GM19043 (cell line): ENCODE results near the gene GPS2.

Experiments used
- ATAC-seq: cut with Tn5 transposase; IDR thresholded peaks from one replicate; pipeline ENCODE4 v1.9.1; 2021; ENCODE audit warnings: low read depth; ENCODE audit not compliant: unreplicated experiment

The GPS2 gene

DNA sequence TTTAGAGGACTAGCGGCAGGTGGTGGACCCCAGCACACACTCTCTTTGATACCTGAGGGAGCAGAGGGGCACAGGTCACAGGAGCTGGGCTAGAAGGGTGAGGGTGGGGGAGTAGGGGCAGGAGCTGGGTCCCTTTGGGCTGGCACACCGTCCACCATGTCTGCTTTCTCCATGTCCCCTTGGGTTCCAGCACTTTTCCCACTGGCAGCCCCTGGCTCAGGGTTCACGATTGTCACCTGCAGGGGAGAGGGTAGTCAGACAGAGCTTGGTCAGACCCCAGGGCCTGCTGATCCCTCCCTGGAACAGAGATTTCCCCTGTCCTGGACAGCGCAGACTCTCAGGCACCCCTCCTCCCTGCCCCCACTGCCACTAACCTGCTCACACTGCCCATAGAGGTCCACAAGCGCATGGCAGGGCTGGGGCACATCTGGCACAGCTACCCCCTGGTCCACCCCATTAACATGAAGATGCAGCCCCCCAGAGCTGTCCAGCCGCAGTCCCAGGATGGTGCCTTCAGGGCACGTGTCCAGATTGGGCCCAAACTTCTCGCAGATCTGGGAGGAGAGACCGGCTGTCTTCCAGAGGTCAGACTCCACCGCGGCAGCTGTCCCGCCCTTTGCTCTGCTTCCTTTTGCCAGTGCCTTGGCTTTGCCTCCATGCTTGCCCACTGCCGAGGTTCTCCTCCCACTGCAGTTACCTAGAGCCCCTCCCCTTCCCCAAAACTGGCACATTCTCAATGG lies 3.1 kb upstream of the GPS2 start:
- no peak for ATAC-seq

DNA sequence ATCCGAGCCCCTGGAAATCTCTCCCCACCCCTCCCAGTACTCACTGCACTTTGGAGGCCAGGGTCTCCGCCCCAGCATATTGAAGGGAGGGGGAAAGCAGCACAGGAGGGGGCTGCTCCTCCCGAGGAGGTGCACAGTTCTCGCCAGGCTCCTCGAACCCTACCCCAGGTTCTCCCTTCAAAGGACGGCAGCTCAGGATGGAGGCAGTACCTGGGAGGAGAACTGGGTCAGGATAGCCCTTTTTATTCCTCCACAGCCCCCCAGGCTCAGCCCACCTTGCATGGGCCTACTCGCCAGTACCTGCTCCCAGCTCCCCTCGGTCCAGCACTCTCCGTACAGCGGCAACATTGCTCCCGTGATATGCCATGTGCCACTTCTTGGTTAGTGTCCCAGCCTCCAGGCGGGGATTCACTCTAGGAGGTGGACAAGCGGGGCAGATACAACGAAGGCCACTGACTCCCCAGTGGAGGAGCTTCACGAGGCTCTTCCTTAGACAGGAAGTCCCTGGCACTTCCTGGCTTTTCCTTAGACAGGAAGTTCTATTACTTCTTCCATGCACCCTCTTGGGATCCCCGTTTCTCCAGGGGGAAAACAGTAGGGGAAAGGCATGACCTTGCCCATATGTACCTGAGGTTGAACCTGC lies 2.1 kb upstream of the GPS2 start:
- ATAC-seq = no peak

DNA sequence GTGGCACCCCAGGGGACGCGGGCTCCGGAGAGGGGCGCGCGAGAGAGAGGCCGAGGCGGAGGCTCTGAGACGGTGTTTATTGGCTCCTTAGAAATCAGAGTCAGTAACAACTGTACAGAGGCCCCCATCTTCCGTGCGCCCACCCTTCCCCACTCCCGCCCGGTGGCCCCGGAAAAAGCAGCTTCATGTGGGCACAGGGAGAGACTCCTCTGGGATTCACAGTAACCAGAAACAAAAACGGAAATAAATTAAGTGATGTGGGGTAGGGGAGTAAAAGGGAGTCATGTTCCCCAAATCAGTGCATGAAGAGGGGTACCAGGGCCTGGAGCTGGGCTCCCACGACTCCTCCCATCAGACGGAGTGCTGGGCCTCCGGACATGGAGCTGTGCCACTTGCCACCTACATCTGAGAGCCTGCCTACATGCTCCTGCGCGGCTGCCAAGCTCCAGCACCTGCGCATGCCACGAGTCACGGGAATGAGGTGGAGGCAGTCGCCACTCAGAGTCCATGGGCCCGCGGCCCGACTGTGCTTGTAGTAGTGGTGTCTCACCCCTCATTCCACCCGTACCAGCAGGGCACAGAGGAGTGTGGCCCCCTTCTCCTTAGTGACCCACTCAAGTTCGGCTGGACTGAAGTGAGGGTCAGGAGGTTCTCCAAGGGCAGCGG lies 543 bp upstream of the GPS2 start:
- ATAC-seq = no peak

DNA sequence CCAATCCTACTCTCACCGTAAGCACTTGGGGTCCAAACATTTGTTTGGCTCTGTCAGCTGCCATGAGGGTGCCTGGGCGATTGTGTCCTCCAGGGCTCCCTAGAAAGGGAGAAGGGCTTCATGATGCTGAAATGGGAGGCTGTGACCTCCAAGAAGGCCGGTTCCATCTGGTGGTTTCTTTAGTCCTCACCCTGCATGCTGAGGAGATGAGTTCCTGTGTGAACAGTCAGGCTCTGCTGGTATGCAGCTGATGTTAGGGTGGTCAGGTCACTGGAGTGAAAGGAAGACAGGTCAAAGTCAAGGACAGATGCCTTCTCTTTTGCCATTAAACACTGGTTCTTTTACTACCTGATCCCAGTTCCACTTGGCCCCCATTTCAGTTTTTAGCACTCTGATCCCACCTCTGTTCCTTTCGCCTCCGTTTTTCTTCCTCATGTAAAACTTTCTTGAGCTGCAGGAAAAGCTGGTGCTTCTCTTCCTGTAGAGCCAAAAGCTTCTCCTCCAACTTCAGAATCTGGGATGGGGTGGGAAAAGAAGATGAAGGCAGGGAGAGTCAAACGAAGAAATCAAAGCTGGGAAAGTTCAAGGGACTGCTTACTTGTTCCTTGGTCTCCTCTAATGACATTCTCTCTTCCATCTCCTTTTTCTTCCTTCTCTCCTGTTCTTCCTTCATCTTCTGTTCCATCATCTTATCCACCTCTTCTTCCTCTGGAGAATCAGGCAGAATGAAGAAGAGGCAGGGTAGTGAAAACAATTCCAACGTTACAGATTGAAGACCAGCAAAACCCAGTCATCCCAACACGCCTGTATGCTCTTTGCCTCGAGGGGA lies 1.1 kb downstream of the GPS2 start:
- no peak for ATAC-seq

DNA sequence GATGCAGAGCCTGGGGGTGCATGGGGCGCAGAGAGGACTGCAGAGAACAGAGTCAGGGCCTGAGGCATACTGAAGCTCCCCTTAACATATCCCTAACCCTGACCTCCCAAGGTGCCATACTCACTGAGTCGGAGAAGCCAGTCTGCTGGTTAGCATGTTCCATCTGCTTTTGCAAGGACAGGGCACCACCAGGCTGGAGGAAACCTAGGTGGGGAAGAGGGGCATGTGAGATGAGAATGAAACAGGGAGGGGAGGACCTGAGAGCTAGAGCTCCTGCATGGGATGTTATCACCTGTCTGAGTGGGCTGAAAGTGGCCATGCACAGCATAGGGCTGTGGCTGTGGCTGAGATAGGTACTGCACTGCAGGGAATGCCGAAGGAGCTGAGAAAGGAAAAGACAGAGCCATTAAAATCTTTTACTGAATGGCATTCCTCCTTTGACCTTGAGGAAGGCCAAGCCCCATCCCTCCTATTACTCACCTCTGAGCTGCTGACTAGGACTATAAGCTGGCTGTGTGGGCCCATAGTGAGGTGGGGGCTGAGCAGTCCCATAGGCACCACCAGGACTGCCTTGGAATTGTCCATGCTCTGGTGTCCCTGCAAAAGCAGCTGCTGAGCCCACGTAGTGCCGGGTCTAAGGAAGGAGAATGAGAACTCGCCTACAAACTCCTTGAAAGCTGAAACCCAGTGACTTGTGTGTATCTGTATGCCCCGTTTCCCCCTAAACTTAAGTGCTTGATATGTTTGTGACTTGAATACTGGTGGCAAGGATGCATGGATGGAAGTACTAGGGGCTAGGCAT lies 1.9 kb downstream of the GPS2 start:
- no peak for ATAC-seq

DNA sequence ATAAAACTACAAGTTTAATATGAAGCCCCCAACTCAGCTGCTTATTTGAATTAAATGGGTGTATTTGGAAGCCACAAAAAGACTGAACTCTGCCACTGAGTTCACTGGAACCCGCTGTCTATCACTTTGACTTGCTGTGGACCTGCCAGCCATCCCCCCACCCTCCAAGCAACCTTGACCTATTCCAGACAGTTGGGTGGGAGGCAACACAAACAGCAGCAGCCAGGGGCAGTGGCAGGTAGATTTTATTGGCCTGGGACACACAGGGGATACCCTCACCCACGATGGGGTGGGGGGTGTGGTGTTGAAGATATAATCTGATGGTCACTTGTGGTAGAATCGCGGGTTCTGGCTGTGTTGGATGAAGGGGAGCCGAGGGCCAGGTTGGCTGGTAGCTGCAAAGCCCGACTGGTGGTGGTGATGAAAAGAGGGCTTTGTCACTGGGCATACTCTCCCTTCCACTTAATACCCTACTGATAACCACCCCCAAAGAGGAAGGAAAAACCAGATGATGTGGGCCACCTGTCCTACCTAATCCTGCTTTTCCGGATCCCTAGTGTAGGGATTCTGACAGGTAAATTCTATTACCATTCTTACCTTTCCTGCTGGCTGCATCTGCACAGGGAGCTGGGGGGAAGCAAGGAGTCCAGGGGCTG lies 2.6 kb downstream of the GPS2 start:
- no peak for ATAC-seq

DNA sequence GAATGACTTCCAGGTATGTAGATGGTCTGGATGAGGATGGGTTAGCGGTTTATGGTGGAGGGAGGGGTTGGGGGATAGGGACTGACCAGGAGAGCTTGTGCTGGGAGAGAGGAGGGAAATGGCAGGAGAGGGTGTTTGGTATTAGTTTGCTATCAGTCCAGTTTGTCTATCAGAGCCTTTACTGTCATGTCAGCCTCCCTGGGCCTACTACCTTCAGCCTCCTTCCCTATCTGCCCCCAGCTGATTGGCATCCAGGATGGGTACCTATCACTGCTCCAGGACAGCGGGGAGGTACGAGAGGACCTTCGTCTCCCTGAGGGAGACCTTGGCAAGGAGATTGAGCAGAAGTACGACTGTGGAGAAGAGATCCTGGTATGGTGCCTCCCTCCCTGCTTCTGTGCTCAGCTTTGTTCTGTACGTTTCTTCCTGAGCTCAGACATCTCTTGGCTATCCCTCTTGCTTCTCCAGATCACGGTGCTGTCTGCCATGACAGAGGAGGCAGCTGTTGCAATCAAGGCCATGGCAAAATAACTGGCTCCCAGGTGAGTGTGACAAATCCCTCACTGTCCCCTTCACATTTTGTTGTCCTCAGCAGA lies 4.0 kb downstream of the GPS2 start:
- no peak for ATAC-seq

DNA sequence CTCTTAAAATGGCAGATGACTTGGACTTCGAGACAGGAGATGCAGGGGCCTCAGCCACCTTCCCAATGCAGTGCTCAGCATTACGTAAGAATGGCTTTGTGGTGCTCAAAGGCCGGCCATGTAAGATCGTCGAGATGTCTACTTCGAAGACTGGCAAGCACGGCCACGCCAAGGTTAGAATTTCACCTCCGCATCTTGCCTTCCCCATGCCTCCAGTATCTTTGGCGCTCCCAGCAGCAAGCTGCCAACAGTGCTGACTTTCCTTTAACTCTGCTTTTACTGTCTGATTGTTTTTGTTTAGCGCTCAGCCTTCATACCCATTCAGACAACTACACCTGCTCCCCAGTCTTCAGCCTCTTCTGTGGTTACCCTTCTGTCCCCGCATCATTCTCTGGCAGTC lies 5.5 kb downstream of the GPS2 start:
- no peak for ATAC-seq

DNA sequence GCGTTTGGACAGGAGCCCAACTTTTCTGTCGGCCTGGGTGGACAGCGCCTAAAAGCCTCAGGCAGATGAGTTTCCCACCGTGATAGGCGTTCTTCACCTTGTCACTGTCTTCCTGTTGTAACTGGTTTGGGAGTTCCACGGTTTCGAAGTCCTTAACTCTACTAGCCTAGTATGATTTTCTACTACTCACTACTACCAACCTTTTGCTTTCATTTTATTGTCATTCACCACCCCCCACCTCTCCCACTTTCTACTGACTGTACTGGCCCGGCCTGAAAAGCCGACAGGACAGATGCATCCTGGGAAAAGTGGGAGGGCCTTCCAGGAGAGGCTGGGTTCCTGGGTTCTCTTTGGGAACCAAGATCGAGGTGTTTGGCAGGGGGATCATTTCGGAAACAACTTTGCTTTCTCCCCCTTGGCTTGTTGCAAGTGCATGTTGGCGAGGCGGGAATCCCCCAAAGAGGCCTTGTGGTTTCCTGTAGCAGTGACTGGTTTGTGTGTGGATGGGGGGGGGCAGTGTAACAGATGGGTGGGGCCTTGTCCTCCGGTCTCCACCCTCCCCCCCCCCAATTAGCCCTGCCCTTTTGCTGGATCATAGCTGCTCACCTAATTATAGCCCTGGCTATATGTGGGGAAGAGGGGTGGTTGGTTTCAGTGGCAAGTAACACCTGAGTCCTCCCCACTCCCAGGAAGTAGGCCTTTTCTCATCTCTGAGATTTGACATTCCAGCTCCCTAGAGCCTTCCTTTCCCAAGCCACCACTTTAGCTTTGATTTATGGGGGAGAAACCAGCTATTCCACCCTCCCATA lies 6.3 kb downstream of the GPS2 start:
- ATAC-seq = no peak

DNA sequence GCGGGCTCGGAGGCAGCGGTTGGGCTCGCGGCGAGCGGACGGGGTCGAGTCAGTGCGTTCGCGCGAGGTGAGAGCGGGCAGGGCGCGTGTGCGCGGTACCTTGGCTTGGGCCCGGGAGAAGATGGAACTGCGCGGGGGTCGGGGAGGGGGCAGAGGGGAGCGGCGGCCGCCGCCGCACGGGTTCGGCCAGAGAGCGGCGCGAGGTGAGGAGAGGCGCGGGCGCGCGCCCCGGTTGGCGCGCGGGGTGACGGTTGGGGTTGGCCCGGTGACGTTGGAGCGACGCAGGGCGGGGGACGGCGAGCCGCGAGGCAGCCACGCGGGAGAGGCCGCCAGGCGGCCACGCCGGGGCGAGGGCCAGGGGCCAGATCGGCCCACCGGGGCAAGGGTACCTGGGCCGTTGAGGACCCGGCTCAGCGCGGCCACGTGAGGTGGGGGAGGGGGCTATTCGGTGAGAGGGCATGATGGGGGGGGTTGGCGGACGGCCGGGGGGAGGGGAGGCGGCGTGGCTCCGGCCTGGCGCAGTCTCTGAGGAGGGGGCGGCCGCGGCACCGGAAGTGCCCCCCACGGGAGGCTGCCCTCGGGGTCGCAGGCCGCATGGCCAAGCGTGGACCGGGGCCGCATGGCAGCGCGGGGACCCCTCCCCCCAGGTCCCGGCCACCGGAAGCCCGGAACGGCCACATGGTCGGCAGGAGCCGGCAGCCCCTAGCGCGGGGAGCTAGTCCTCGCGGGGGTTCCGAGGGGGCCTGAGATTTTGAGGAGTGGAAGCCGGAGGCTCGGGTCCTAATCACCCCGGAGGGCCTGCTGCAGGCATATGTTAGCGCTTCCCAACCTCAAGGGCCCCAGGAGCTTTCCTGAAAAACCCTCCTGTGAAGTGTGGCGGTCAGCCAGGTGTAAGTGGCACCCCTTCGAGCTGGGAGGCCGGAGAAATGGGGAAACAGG lies 7.2 kb downstream of the GPS2 start:
- ATAC-seq = no peak

DNA sequence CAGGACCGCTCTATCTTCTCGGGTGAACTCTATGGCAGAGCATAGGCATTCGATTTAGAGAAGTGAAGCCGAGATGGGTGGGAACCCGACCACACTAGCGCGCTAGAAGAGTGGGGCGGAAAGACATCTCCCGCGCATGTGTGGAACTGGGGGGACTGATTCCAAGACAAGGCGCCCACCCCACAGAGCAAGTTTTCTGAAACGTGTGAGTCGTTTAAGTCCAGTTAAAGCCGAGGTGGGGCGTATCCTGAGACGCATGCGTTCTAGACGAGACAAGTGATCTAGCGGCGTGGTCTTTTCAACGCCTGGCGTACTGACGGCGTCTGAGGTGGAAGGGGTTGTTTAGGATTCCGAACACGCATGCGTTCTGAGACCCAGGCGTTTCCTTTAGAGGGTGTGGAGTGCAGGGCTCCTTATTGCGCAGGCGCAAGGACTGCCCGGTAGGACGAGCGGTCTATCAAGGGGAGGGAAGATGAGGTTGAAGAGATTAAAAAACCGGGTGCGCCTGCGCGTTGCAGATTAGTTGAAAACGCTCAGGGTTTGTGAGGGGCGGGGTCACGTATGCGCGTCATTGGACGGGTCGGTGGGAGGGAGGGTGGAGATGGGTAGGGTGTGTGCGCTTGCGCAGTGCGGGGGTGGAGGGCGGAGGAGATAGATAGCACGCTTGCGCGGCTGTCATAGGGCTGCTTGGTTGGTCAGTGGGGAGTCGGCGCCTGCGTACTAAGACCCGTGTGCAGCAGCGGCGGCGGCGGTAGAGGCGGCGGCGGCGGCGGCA lies 8.1 kb downstream of the GPS2 start, which contains the start of gene EIF5A:
Gene EIF5A, plus strand, starts transcription at position 718 of the 775 bp plus-strand sequence. CDS start 2,008 bp downstream, outside the sequence.
- ATAC-seq = peak; percentile 67

DNA sequence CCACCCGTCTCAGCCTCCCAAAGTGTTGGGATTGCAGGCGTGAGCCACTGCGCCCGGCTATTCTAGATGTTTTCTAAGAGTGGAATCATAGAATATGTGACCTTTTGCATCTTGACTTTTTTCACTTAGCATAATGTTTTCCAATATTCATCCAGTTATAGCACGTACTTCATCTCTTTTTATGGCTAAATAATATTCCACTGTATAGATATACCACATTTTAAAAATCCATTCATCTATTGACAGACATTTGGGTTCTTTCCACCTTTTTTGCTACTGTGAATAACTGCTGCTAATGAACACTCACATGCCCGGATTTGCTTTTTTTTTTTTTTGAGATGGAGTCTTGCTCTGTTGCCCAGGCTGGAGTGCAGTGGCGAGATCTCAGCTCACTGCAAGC lies 11.0 kb downstream of the GPS2 start:
- ATAC-seq = no peak

DNA sequence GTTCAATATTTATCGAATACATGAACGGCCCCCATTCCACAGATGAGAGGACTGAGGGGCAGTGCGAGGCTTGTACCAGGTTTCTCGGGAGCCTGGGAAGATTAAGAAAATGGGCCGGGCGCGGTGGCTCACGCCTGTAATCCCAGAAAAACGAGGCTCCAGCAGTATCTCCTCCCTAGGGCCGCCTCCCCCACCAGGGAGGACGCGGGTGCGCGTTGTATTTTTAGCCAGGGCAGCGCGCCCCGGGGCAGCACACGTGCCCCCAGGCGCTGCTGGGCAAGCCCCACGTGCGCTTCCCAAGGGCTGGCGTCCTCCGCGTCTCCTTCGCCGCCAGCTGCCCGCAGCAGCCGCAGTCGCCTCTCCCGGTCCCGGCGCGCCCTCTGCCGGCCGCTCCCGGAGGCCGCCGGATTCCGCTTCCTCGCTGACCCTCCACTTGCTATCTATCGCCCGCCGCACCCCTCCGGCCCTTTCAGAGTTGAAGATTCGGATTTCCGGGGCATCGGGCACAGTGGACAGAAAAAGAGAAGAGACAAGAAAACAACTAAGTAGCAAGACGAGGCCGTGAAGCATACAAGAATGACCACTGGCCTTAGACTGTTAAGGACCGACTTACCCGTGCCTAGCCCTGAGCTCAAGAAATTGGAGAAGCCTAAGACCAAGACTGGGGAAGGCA lies 18.8 kb downstream of the GPS2 start:
- no peak for ATAC-seq

DNA sequence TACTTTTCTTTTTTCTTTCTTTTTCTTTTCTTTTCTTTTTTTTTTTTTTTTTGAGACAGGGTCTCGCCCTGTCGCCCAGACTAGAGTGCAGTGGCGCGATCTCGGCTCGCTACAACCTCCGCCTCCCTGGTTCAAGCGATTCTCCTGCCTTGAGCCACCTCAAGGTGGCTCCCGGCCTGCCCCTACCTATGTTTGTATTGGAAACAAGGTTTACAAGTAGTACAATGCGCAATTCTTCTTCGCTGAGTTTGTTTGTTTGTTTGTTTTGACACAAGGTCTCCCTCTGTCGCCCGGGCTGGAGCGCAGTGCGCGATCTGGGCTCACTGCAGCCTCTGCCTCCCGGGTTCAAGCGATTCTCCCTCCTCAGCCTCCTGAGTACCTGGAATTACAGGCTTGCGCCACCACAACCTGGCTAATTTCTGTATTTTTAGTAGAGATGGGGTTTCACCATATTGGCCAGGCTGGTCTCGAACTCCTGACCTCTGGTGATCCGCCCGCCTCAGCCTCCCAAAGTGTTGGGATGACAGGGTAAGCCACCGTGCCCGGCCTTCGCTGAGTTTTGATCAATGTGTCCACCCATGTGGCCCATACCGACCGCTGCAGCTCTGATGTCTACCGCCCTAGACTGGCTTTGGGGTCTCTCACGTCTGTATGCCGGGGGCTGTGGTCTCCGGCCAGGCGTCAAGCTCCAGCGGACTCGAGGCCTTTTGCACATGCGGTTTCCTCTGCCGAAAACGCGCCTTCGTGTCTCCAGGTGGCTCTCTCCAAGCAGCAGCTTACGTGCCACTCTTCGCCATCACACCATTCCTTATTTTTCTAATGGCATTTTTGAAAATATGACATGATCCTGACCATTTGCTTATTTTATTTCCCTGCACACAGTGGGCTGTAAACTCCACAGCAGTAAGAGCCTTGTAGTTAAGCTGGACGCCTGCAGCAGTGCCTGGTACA lies 19.7 kb downstream of the GPS2 start:
- ATAC-seq = no peak

DNA sequence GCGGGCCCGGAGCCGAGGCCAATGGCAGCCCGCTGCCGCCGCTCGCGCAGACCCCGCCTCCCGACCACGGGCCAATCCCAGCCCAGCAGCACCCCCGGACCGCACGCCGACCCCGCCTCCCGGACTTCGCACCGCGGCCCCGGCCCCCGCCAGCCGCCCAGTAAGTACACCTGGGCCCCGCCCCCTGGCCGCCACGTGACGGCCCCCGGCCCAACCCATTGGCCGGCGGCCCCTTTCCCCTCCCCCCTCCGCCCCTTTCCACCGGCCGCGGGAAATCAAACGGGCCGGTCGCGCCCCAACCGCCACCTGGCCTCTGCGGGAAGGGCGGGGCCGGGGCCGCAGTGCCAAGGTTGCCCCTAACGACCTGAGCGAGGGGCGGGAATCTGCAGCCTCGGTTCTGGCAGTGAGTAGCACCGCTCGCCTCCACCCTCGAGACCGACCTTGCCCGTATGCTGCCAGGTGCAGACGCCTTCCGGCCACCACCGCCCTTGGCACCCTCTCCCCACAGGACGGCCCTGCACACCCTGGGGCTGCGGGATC lies 20.5 kb downstream of the GPS2 start, which contains the start of gene YBX2:
Gene YBX2, minus strand, starts transcription at position 26 of the 540 bp plus-strand sequence. CDS start 139 bp downstream, outside the sequence.
- ATAC-seq = no peak
